K562 (cell line): ENCODE measurements around the gene GZMM. TPM values are rescaled to one million over a fixed set of nuclear protein-coding genes. Genes with fewer than 3 reads are reported as not detected.

ENCODE experiments used
- ATAC-seq: fragments of 200-7000 bp; cut with Tn5 transposase; 3 replicates; pipeline ENCODE4 v1.9.1; 2020; ENCODE audit warnings: moderate library complexity
- BruUV-seq: library from RNA; stranded (reverse); fragments of 400-500 nt; replicated peaks from 2 replicates; lab custom pipeline; 2021; lab: Mats Ljungman, UMichigan
- CTCF ChIA-PET: fragments of 300-600 bp; formaldehyde crosslinking; extraction: SDS; loops from one replicate; lab custom pipeline; 2021; ENCODE audit warnings: low intra/inter-chr PET ratio; lab: Yijun Ruan, JAX
- POLR2A ChIA-PET: fragments of 300-600, 350-650 bp; sonication (Branson Sonifier 250); formaldehyde crosslinking; extraction: SDS; loops from one replicate; lab custom pipeline; 2021; ENCODE audit warnings: antibody characterized with exemption, inconsistent platforms; lab: Yijun Ruan, JAX
- DNase-seq, 4 experiments: peaks; one replicate each; pipeline versions ENCODE4 v3.0.0 to v3.0.0-alpha.2; 2011 to 2018; ENCODE audit warnings: low spot score in 3 of 4, mixed read lengths in 3 of 4; ENCODE audit errors: extremely low read depth in 1 of 4
- FAIRE-seq: peaks from 2 replicates; lab custom pipeline; 2011; peaks lifted over from hg19 to GRCh38; lab: Jason Lieb, UNC
- H2AFZ ChIP-seq: 2 replicates; pipeline ENCODE4 v1.6.0; 2011; ENCODE audit warnings: low read depth, low read length, control low read depth, inconsistent platforms
- H3K27ac ChIP-seq: fragments of 200-600 bp; 3 replicates; pipeline ENCODE4 v1.8.0; 2011; ENCODE audit warnings: low read depth, mild to moderate bottlenecking, control low read depth, inconsistent platforms, low read length, moderate library complexity, mixed read lengths; ENCODE audit errors: extremely low read depth
- H3K27me3 ChIP-seq, 2 experiments: fragments of 300-600 bp in 1 of 2; 2 replicates in 1 of 2; 3 replicates in 1 of 2; pipeline versions ENCODE4 v1.6.0 to v1.8.0; 2011; ENCODE audit warnings: inconsistent platforms in 2 of 2, low read length in 2 of 2, mild to moderate bottlenecking in 1 of 2, mixed read lengths in 1 of 2, moderate library complexity in 1 of 2; ENCODE audit not compliant: control insufficient read depth in 2 of 2, insufficient read depth in 2 of 2
- H3K36me3 ChIP-seq: fragments of 300-600 bp; 3 replicates; pipeline ENCODE4 v1.8.0; 2011; ENCODE audit warnings: mild to moderate bottlenecking, low read length, inconsistent platforms; ENCODE audit not compliant: control insufficient read depth, insufficient read depth
- H3K4me1 ChIP-seq, 2 experiments: fragments of 200-600 bp in 1 of 2; replicated peaks in 1 of 2; 2 replicates in 1 of 2; 3 replicates in 1 of 2; pipeline versions ENCODE4 v1.5.1 to v1.8.0; 2011; ENCODE audit warnings: inconsistent platforms in 2 of 2, low read length in 2 of 2, mild to moderate bottlenecking in 1 of 2, mixed read lengths in 1 of 2, moderate library complexity in 1 of 2; ENCODE audit not compliant: control insufficient read depth in 2 of 2, insufficient read depth in 2 of 2
- H3K4me2 ChIP-seq: 2 replicates; pipeline ENCODE4 v1.6.1; 2011; ENCODE audit warnings: low read length, control low read depth, inconsistent platforms, mixed read lengths; ENCODE audit not compliant: insufficient read depth
- H3K4me3 ChIP-seq: fragments of 200-600 bp; sonication (generic), shearing (Covaris generic); 2 replicates; pipeline ENCODE4 v1.5.1; 2016; ENCODE audit warnings: control low read depth, inconsistent platforms
- H3K79me2 ChIP-seq: fragments of 200-600 bp; 3 replicates; pipeline ENCODE4 v1.8.0; 2011; ENCODE audit warnings: low read length, inconsistent platforms; ENCODE audit not compliant: control insufficient read depth, insufficient read depth
- H3K9ac ChIP-seq, 2 experiments: 2 replicates each; pipeline versions ENCODE4 v1.6.0 to v1.6.1; 2011; ENCODE audit warnings: low read depth in 2 of 2, low read length in 2 of 2, control low read depth in 1 of 2, inconsistent platforms in 1 of 2, mild to moderate bottlenecking in 1 of 2, mixed read lengths in 1 of 2; ENCODE audit not compliant: insufficient read depth in 1 of 2
- H3K9me1 ChIP-seq: one replicate; pipeline ENCODE4 v1.6.0; 2011; ENCODE audit warnings: inconsistent platforms, mild to moderate bottlenecking, low read length, moderate library complexity; ENCODE audit not compliant: control insufficient read depth, insufficient read depth
- H3K9me3 ChIP-seq: replicated peaks from 2 replicates; pipeline ENCODE4 v1.5.1; 2011; ENCODE audit warnings: low read depth, low read length, inconsistent platforms; ENCODE audit not compliant: control insufficient read depth, insufficient read depth
- H4K20me1 ChIP-seq: replicated peaks from 2 replicates; pipeline ENCODE4 v1.6.1; 2011; ENCODE audit warnings: low read length, inconsistent platforms, mixed read lengths; ENCODE audit not compliant: control insufficient read depth, insufficient read depth
- ELF1 ChIP-seq: fragments of 200-800 bp; sonication (Bioruptor generic); IDR thresholded peaks from 2 replicates; pipeline ENCODE4 v1.6.1; 2016; ENCODE audit warnings: missing genetic modification characterization, missing compliant biosample characterization
- ETV5 ChIP-seq: sonication (generic); formaldehyde crosslinking; IDR thresholded peaks from 2 replicates; pipeline ENCODE4 v1.4.0; 2020; ENCODE audit warnings: low read depth, mild to moderate bottlenecking, missing genetic modification reagents
- MNT ChIP-seq, 2 experiments: fragments of 450-650 bp; conservative IDR thresholded peaks; 2 replicates each; pipeline ENCODE4 v1.6.1; 2017; ENCODE audit warnings: mild to moderate bottlenecking in 2 of 2, moderate library complexity in 2 of 2
- NFIC ChIP-seq: fragments of 450-650 bp; IDR thresholded peaks from 2 replicates; pipeline ENCODE4 v1.6.1; 2017; ENCODE audit warnings: mild to moderate bottlenecking, inconsistent platforms
- POLR2G ChIP-seq: fragments of 200-400 bp; formaldehyde crosslinking; IDR thresholded peaks from 2 replicates; pipeline ENCODE4 v1.6.1; 2017; ENCODE audit warnings: low read depth, mild to moderate bottlenecking, antibody characterized with exemption, low read length, moderate library complexity
- POLR2H ChIP-seq: IDR thresholded peaks from 2 replicates; pipeline ENCODE4 v1.6.1; 2016; ENCODE audit warnings: missing genetic modification characterization, low read depth, mild to moderate bottlenecking, control low read depth, missing compliant biosample characterization, moderate library complexity
- RBFOX2 ChIP-seq: fragments of 200-400 bp; formaldehyde crosslinking; IDR thresholded peaks from 2 replicates; pipeline ENCODE4 v1.6.1; 2017; ENCODE audit warnings: low read depth, mild to moderate bottlenecking, low read length, moderate library complexity
- SRF ChIP-seq, 2 experiments: fragments of 250-450, 450-650 bp in 1 of 2; sonication (Bioruptor Pico) in 1 of 2; sonication (generic) in 1 of 2; formaldehyde crosslinking; IDR thresholded peaks; 2 replicates each; pipeline versions ENCODE4 v1.5.0 to v1.5.1; 2020 to 2022; ENCODE audit warnings: mild to moderate bottlenecking in 1 of 2, missing genetic modification reagents in 1 of 2
- SUPT5H ChIP-seq: fragments of 450-650 bp; IDR thresholded peaks from 2 replicates; pipeline ENCODE4 v1.6.1; 2016
- TCF7 ChIP-seq: sonication (generic); IDR thresholded peaks from 2 replicates; pipeline ENCODE4 v1.6.1; 2016; ENCODE audit warnings: antibody characterized with exemption, borderline replicate concordance
- THAP12 ChIP-seq: fragments of 250-450 bp; sonication (Bioruptor Pico); IDR thresholded peaks from 2 replicates; pipeline ENCODE4 v1.9.0; 2021; ENCODE audit warnings: mild to moderate bottlenecking, inconsistent platforms
- U2AF1 ChIP-seq: fragments of 200-400 bp; formaldehyde crosslinking; optimal IDR thresholded peaks from 2 replicates; pipeline ENCODE3; 2017; ENCODE audit warnings: mild to moderate bottlenecking, low read depth, low read length, moderate library complexity
- ZNF146 ChIP-seq: IDR thresholded peaks from one replicate; pipeline ENCODE4 v1.6.1; 2018; ENCODE audit warnings: missing compliant biosample characterization; ENCODE audit not compliant: unreplicated experiment
- ZNF436 ChIP-seq: fragments of 250-450, 450-650 bp; sonication (Bioruptor Pico); formaldehyde crosslinking; IDR thresholded peaks from 2 replicates; pipeline ENCODE4 v1.7.0; 2020; ENCODE audit warnings: mild to moderate bottlenecking
- ZNF740 ChIP-seq, 3 experiments: fragments of 200-800 bp in 1 of 3; sonication (Bioruptor generic) in 1 of 3; sonication (generic) in 1 of 3; formaldehyde crosslinking in 1 of 3; IDR thresholded peaks; 2 replicates each; pipeline versions ENCODE4 v1.6.1 to v1.8.0; 2016 to 2022; ENCODE audit warnings: mild to moderate bottlenecking in 2 of 3, missing compliant biosample characterization in 2 of 3, missing genetic modification characterization in 2 of 3, missing genetic modification reagents in 1 of 3
- WGBS: fragments of 100-300 bp; shearing (Covaris generic); methylation state at CpG from one replicate; pipeline ENCODE4 v1.1.6; 2016; ENCODE audit warnings: low coverage, mixed read lengths; ENCODE audit not compliant: insufficient coverage; ENCODE audit errors: missing lambda C conversion rate; 5-methylcytosine and 5-hydroxymethylcytosine counted together
- in situ Hi-C: fragments of 300-500 bp; cut with MboI; formaldehyde crosslinking; loops from 4 replicates; pipeline ENCODE4 v1.15.0; 2018; ENCODE audit warnings: inconsistent platforms, mixed read lengths
- intact Hi-C: fragments of 100-400 bp; cut with micrococcal nuclease; formaldehyde crosslinking; loops from 2 replicates; pipeline ENCODE4 v1.14.2; 2022
- polyA plus RNA-seq, 8 experiments: library from polyadenylated mRNA; depleted of rRNA in 4 of 8; stranded (reverse) in 5 of 8; unstranded in 3 of 8; fragments of >200 nt; fragmentation: Nextera tagmentation in 2 of 8; fragmentation: Illumina TruSeq in 1 of 8; extraction: Ambion mirVana in 2 of 8; extraction: Trizol in 1 of 8; gene quantifications; 2 replicates each; pipeline versions ENCODE4 v1.2.1 to v1.2.3, GENCODE V29; 2011 to 2014; ENCODE audit warnings: inconsistent platforms in 1 of 8, missing spikeins in 1 of 8
- total RNA-seq, 7 experiments: library from RNA; depleted of rRNA in 6 of 7; stranded (reverse); fragments of >200 nt in 6 of 7; fragmentation: Illumina TruSeq in 2 of 7; extraction: Trizol in 2 of 7; gene quantifications; 2 replicates each; pipeline versions ENCODE4 v1.2.1 to v1.2.3, GENCODE V29; 2011 to 2021; ENCODE audit warnings: low replicate concordance in 1 of 7

The GZMM gene
- total and polyA plus RNA-seq, 9 of the 15 experiments (the other 6 are each of a cell fraction or from before 2014, with no cell fraction given): 0.08 to 2.6 (median 0.70) TPM; not detected in 2

GRCh38 chr19:581399-582111 is 37.7 kb downstream of the GZMM start:
- no TSS peak for BruUV-seq
- POLR2A ChIA-PET: interaction anchor here (0.9 to 1.1 kb wide), 2 partner anchors 31 to 160 kb away, joined by 3 to 5 read pairs; no protein-coding TSS in a partner anchor
- intact Hi-C loops (loop anchor here (10.0 kb wide), 2 partner anchors 47 to 153 kb away; partner anchors contain the start of gene CDC34), in situ Hi-C loops (no loop called here)
- Histone ChIP-seq H3K9me3 (no peaks in the 10 kb centered on the region), H2AFZ (no peak overlapping the region), H3K4me1 (peaks cover 3 to 94% of the 10 kb centered on the region in 2 experiments; a peak in 3 of 5 replicates), H3K27ac (no peak overlapping the region), H4K20me1 (peaks cover 54% of the 10 kb centered on the region), H3K9me1 (peaks cover 4% of the 10 kb centered on the region), H3K4me3 (no peak overlapping the region), H3K9ac (no peak overlapping the region; a peak in 1 of 4 replicates), H3K4me2 (no peak overlapping the region), H3K27me3 (no peaks in the 10 kb centered on the region), H3K79me2 (peaks cover 40% of the 10 kb centered on the region), H3K36me3 (peaks cover 66% of the 10 kb centered on the region; the same call in 2 of the 3 replicates)
- DNase-seq: peak in 1 of 4 experiments; percentile 20
- CTCF ChIA-PET: no interaction called here
- WGBS: 88% methylated on average over 34 of the region's 40 CpGs
- ATAC-seq: no peak
- FAIRE-seq: no peak
- TF ChIP-seq SRF (CRISPR knock-in tag; IDR thresholded peaks at IDR 0.05) (no peak), ZNF146 (CRISPR knock-in tag) (no peak), THAP12 (CRISPR knock-in tag) (no peak), ETV5 (CRISPR knock-in tag) (no peak), POLR2G (peak; percentile 73), ZNF740 (CRISPR knock-in tag; IDR thresholded peaks at IDR 0.05) (no peak), ZNF740 (tag; IDR thresholded peaks at IDR 0.05) (no peak), ELF1 (tag) (no peak), SUPT5H (0 out of 2 replicates have a peak, but pooled peaks have one; percentile 37), TCF7 (no peak), MNT (conservative IDR thresholded peaks at IDR 0.05) (no peak), ZNF436 (CRISPR knock-in tag) (no peak), U2AF1 (no peak), POLR2H (tag) (no peak), RBFOX2 (peak; percentile 40), NFIC (peak; percentile 75)
